H9 (cell line): ENCODE data around the gene DIP2A. TPM values are rescaled to one million over a fixed set of nuclear protein-coding genes. Genes with fewer than 3 reads are reported as not detected.

ENCODE experiments used
- DNase-seq: peaks from one replicate; pipeline ENCODE4 v3.0.0-alpha.2; 2017
- H2AFZ ChIP-seq: one replicate; pipeline ENCODE4 v1.6.1; 2013; ENCODE audit warnings: mild to moderate bottlenecking, low read length, control low read depth, moderate library complexity
- H2AK5ac ChIP-seq: 2 replicates; pipeline ENCODE4 v1.6.1; 2013; ENCODE audit warnings: low read length, control low read depth, mixed read lengths; ENCODE audit not compliant: insufficient read length
- H2BK120ac ChIP-seq: one replicate; pipeline ENCODE4 v1.6.1; 2013; ENCODE audit warnings: low read depth, mild to moderate bottlenecking, low read length, control low read depth, inconsistent platforms; ENCODE audit not compliant: poor library complexity, severe bottlenecking
- H2BK12ac ChIP-seq: 2 replicates; pipeline ENCODE4 v1.6.1; 2013; ENCODE audit warnings: low read length, control low read depth, mixed read lengths, low read depth; ENCODE audit not compliant: insufficient read length
- H2BK15ac ChIP-seq: 2 replicates; pipeline ENCODE4 v1.6.1; 2013; ENCODE audit warnings: low read depth, low read length, control low read depth
- H2BK20ac ChIP-seq: one replicate; pipeline ENCODE4 v1.6.1; 2013; ENCODE audit warnings: low read depth, mild to moderate bottlenecking, low read length, control low read depth, inconsistent platforms; ENCODE audit not compliant: poor library complexity, severe bottlenecking
- H2BK5ac ChIP-seq: 2 replicates; pipeline ENCODE4 v1.6.1; 2013; ENCODE audit warnings: low read length, control low read depth, mixed read lengths; ENCODE audit not compliant: insufficient read length
- H3K14ac ChIP-seq: 2 replicates; pipeline ENCODE4 v1.6.1; 2013; ENCODE audit warnings: low read length, control low read depth; ENCODE audit not compliant: insufficient read depth
- H3K18ac ChIP-seq: 2 replicates; pipeline ENCODE4 v1.6.1; 2013; ENCODE audit warnings: low read depth, mild to moderate bottlenecking, mixed read lengths, low read length, control low read depth; ENCODE audit not compliant: insufficient read length
- H3K23ac ChIP-seq: 2 replicates; pipeline ENCODE4 v1.6.1; 2013; ENCODE audit warnings: low read length, control low read depth, mixed read lengths, low read depth; ENCODE audit not compliant: insufficient read length
- H3K23me2 ChIP-seq: 2 replicates; pipeline ENCODE4 v1.6.1; 2013; ENCODE audit warnings: low read depth, mild to moderate bottlenecking, mixed read lengths, low read length, control low read depth; ENCODE audit not compliant: insufficient read length, poor library complexity, severe bottlenecking
- H3K27ac ChIP-seq: 2 replicates; pipeline ENCODE4 v1.5.1; 2013; ENCODE audit warnings: low read length, control low read depth, mixed read lengths, low read depth; ENCODE audit not compliant: insufficient read length
- H3K27me3 ChIP-seq: 2 replicates; pipeline ENCODE4 v1.6.1; 2013; ENCODE audit warnings: low read length, control low read depth, inconsistent platforms; ENCODE audit not compliant: insufficient read depth
- H3K4ac ChIP-seq: 2 replicates; pipeline ENCODE4 v1.6.1; 2013; ENCODE audit warnings: low read depth, mild to moderate bottlenecking, control low read depth, inconsistent platforms, low read length, moderate library complexity
- H3K4me1 ChIP-seq: 2 replicates; pipeline ENCODE4 v1.6.1; 2013; ENCODE audit warnings: low read length, control low read depth, inconsistent platforms; ENCODE audit not compliant: insufficient read depth
- H3K4me2 ChIP-seq: 2 replicates; pipeline ENCODE4 v1.6.1; 2013; ENCODE audit warnings: low read length, control low read depth, mixed read lengths; ENCODE audit not compliant: insufficient read length, insufficient read depth
- H3K56ac ChIP-seq: 2 replicates; pipeline ENCODE4 v1.6.1; 2013; ENCODE audit warnings: low read depth, mild to moderate bottlenecking, mixed read lengths, low read length, control low read depth; ENCODE audit not compliant: insufficient read length
- H3K79me1 ChIP-seq: 2 replicates; pipeline ENCODE4 v1.6.1; 2013; ENCODE audit warnings: low read depth, mild to moderate bottlenecking, moderate library complexity, low read length, control low read depth, inconsistent platforms; ENCODE audit not compliant: insufficient read depth, poor library complexity, severe bottlenecking
- H3K79me2 ChIP-seq: 2 replicates; pipeline ENCODE4 v1.6.1; 2013; ENCODE audit warnings: low read length, control low read depth, inconsistent platforms; ENCODE audit not compliant: insufficient read depth
- H3K9ac ChIP-seq: 2 replicates; pipeline ENCODE4 v1.6.1; 2013; ENCODE audit warnings: low read length, control low read depth, mixed read lengths; ENCODE audit not compliant: insufficient read length; ENCODE audit errors: extremely low read depth
- H3K9me3 ChIP-seq: one replicate; pipeline ENCODE4 v1.6.1; 2013; ENCODE audit warnings: low read depth, low read length, inconsistent platforms; ENCODE audit not compliant: control insufficient read depth
- H3T11ph ChIP-seq: one replicate; pipeline ENCODE4 v1.6.1; 2013; ENCODE audit warnings: mild to moderate bottlenecking, low read length, control low read depth, inconsistent platforms
- H4K20me1 ChIP-seq: one replicate; pipeline ENCODE4 v1.6.1; 2013; ENCODE audit not compliant: control insufficient read depth, insufficient read length, insufficient read depth
- H4K5ac ChIP-seq: 2 replicates; pipeline ENCODE4 v1.6.1; 2013; ENCODE audit warnings: low read depth, mild to moderate bottlenecking, mixed read lengths, low read length, control low read depth; ENCODE audit not compliant: insufficient read length
- H4K8ac ChIP-seq: replicated peaks from 2 replicates; pipeline ENCODE4 v1.6.1; 2013; ENCODE audit warnings: low read length, control low read depth, mixed read lengths, low read depth; ENCODE audit not compliant: insufficient read length
- H4K91ac ChIP-seq: 2 replicates; pipeline ENCODE4 v1.6.1; 2013; ENCODE audit warnings: low read depth, mild to moderate bottlenecking, moderate library complexity, mixed read lengths, low read length, control low read depth; ENCODE audit not compliant: insufficient read length
- H3K27ac Mint-ChIP-seq, 3 experiments: 2 replicates in 2 of 3; 3 replicates in 1 of 3; pipeline ENCODE4 v1.8.0; 2020 to 2021; ENCODE audit warnings: mixed read lengths in 3 of 3, mild to moderate bottlenecking in 1 of 3, moderate library complexity in 1 of 3
- H3K27me3 Mint-ChIP-seq: 2 replicates; pipeline ENCODE4 v1.8.0; 2021; ENCODE audit warnings: low read depth, mild to moderate bottlenecking, moderate library complexity, mixed read lengths
- H3K36me3 Mint-ChIP-seq, 3 experiments: 2 replicates in 2 of 3; 3 replicates in 1 of 3; pipeline ENCODE4 v1.8.0; 2020 to 2021; ENCODE audit warnings: low read depth in 3 of 3, mixed read lengths in 3 of 3; ENCODE audit not compliant: insufficient read depth in 1 of 3
- H3K4me1 Mint-ChIP-seq, 2 experiments: 2 replicates each; pipeline ENCODE4 v1.8.0; 2020; ENCODE audit warnings: mixed read lengths in 2 of 2
- H3K4me3 Mint-ChIP-seq, 2 experiments: 2 replicates in 1 of 2; 3 replicates in 1 of 2; pipeline ENCODE4 v1.8.0; 2020 to 2021; ENCODE audit warnings: mild to moderate bottlenecking in 2 of 2, mixed read lengths in 2 of 2, moderate library complexity in 1 of 2
- H3K9me3 Mint-ChIP-seq, 2 experiments: 2 replicates in 1 of 2; 3 replicates in 1 of 2; pipeline ENCODE4 v1.8.0; 2020; ENCODE audit warnings: mild to moderate bottlenecking in 2 of 2, mixed read lengths in 2 of 2, moderate library complexity in 1 of 2
- CTCF ChIP-seq: fragments of 200-600 bp; sonication (generic); conservative IDR thresholded peaks from 3 replicates; pipeline ENCODE4 v1.8.0; 2021; ENCODE audit warnings: antibody characterized with exemption, mild to moderate bottlenecking
- WGBS: extraction: QIAGEN DNeasy Blood & Tissue Kit; methylation state at CpG from one replicate; pipeline ENCODE4 v1.1.7; 2013; ENCODE audit warnings: missing lambda C conversion rate, low lambda C conversion rate, mixed read lengths; ENCODE audit not compliant: insufficient read length; ENCODE audit errors: extremely low coverage; 5-methylcytosine and 5-hydroxymethylcytosine counted together
- total RNA-seq: library from RNA; stranded (reverse); gene quantifications from 2 replicates; pipeline ENCODE4 v1.2.1, GENCODE V29; 2021

Gene DIP2A
- total RNA-seq, 1 experiment from 2014 or later, result 25.2 TPM

GRCh38 chr21:46545363-46545762 lies 86.7 kb downstream of the DIP2A start:
- Histone ChIP-seq H3K9me3 (no peaks in the 10 kb centered on the region), H3K9ac (no peak overlapping the region), H3K79me1 (no peaks in the 10 kb centered on the region), H4K20me1 (no peaks in the 10 kb centered on the region), H4K91ac (no peak overlapping the region), H3K4me2 (no peak overlapping the region), H4K8ac (no peak overlapping the region), H2BK120ac (no peak overlapping the region), H3K4me1 (no peaks in the 10 kb centered on the region), H3K23ac (no peak overlapping the region), H3K23me2 (no peaks in the 10 kb centered on the region), H3K27ac (no peak overlapping the region), H2BK20ac (no peak overlapping the region), H4K5ac (no peak overlapping the region), H2AFZ (no peak overlapping the region), H2BK12ac (no peak overlapping the region), H2AK5ac (no peak overlapping the region), H2BK15ac (no peak overlapping the region), H3K27me3 (no peaks in the 10 kb centered on the region), H3K18ac (no peak overlapping the region), H2BK5ac (no peak overlapping the region), H3K14ac (no peak overlapping the region), H3K79me2 (no peaks in the 10 kb centered on the region), H3K56ac (no peak overlapping the region), H3T11ph (no peak overlapping the region), H3K4ac (no peak overlapping the region)
- peaks cover 6 to 9% of the 10 kb centered on the region in 2 experiments for H3K4me1 Mint-ChIP-seq
- no peak overlapping the region for H3K4me3 Mint-ChIP-seq
- H3K27me3 Mint-ChIP-seq, result no peaks in the 10 kb centered on the region
- WGBS, result no CpG with 5 or more reads among the region's 5 CpGs
- no peaks in the 10 kb centered on the region; a peak in 1 of 5 replicates for H3K9me3 Mint-ChIP-seq
- H3K27ac Mint-ChIP-seq, result peak overlapping the region in 1 of 3 experiments; percentile 70; a peak in 2 of 7 replicates
- peaks cover 15 to 66% (median 61%) of the 10 kb centered on the region in 3 experiments; a peak in 6 of 7 replicates for H3K36me3 Mint-ChIP-seq
- TF ChIP-seq CTCF, result no peak
- DNase-seq, result no peak
